ENCODE measurements around the gene LRMDA.

- TF ChIP-seq CTCF (conservative IDR thresholded peaks at IDR 0.05; ENCODE audit: low read depth, low read length) (no peak), POLR2A (IDR thresholded peaks at IDR 0.05; ENCODE audit: low read depth, low read length) (no peak), CEBPB (IDR thresholded peaks at IDR 0.05; ENCODE audit: low read depth, low read length) (no peak), CHD1 (IDR thresholded peaks at IDR 0.05; ENCODE audit: low read depth, low read length) (no peak), MXI1 (IDR thresholded peaks at IDR 0.05; ENCODE audit: borderline replicate concordance, low read depth, low read length) (no peak), BHLHE40 (IDR thresholded peaks at IDR 0.05; ENCODE audit: low read depth, low read length) (no peak), RAD21 (IDR thresholded peaks at IDR 0.05; ENCODE audit: low read length) (no peak), SMC3 (IDR thresholded peaks at IDR 0.05; ENCODE audit: low read depth, low read length) (no peak), MAZ (IDR thresholded peaks at IDR 0.05; ENCODE audit: borderline replicate concordance, low read depth, low read length) (no peak)
Measured at GRCh38 chr10:75483188-75483587, 51.8 kb downstream of the LRMDA start.

Measured in IMR-90 (cell line).